Spleen (tissue), 11 donors: ENCODE data around the gene FRMPD1. TPM values are rescaled to one million over a fixed set of nuclear protein-coding genes. Genes with fewer than 3 reads are reported as not detected.

Experiments used
- DNase-seq: peaks from one replicate; pipeline ENCODE4 v3.0.0-alpha.2; 2020
- H3K27ac ChIP-seq, 8 donors: fragments of 200-600 bp; sonication (generic) in 7 of 8; 1 replicate in 4 of 8; 2 replicates in 4 of 8; pipeline versions ENCODE4 v1.5.0 to v1.8.0; 2016 to 2021; ENCODE audit warnings: inconsistent platforms in 4 of 8, mild to moderate bottlenecking in 4 of 8, moderate library complexity in 1 of 8
- H3K27me3 ChIP-seq, 7 donors: fragments of 200-600 bp; sonication (generic) in 6 of 7; replicated peaks in 1 of 7; 1 replicate in 4 of 7; 2 replicates in 3 of 7; pipeline versions ENCODE4 v1.5.0 to v1.8.0; 2016 to 2021; ENCODE audit warnings: inconsistent platforms in 3 of 7, mild to moderate bottlenecking in 1 of 7
- H3K36me3 ChIP-seq, 6 donors: fragments of 200-600 bp; sonication (generic) in 5 of 6; 1 replicate in 4 of 6; 2 replicates in 2 of 6; pipeline versions ENCODE4 v1.5.0 to v1.8.0; 2016 to 2021; ENCODE audit warnings: inconsistent platforms in 2 of 6
- H3K4me1 ChIP-seq, 6 donors: fragments of 200-600 bp; sonication (generic) in 5 of 6; 1 replicate in 3 of 6; 2 replicates in 3 of 6; pipeline versions ENCODE4 v1.5.0 to v1.8.0; 2016 to 2021; ENCODE audit warnings: inconsistent platforms in 3 of 6
- H3K4me3 ChIP-seq, 8 donors: fragments of 200-600 bp; sonication (generic) in 7 of 8; 1 replicate in 4 of 8; 2 replicates in 4 of 8; pipeline versions ENCODE4 v1.5.0 to v1.8.0; 2016 to 2021; ENCODE audit warnings: inconsistent platforms in 4 of 8, mild to moderate bottlenecking in 4 of 8, moderate library complexity in 2 of 8
- H3K9me3 ChIP-seq, 8 donors: fragments of 200-600 bp; sonication (generic) in 7 of 8; 1 replicate in 4 of 8; 2 replicates in 4 of 8; pipeline versions ENCODE4 v1.5.0 to v1.8.0; 2016 to 2021; ENCODE audit warnings: inconsistent platforms in 4 of 8
- CTCF ChIP-seq, 11 experiments: fragments of 200-600 bp in 7 of 11; fragments of 450-650 bp in 4 of 11; sonication (generic) in 4 of 11; IDR thresholded peaks in 8 of 11; conservative IDR thresholded peaks in 3 of 11; 1 replicate in 7 of 11; 2 replicates in 4 of 11; pipeline versions ENCODE4 v1.4.0 to v1.8.0; 2016 to 2021; ENCODE audit warnings: antibody characterized with exemption in 11 of 11, inconsistent platforms in 4 of 11, mild to moderate bottlenecking in 1 of 11
- POLR2A ChIP-seq, 3 donors: fragments of 450-650 bp; IDR thresholded peaks; one replicate each; pipeline ENCODE4 v1.5.1; 2017; ENCODE audit warnings: antibody characterized with exemption in 3 of 3, mild to moderate bottlenecking in 1 of 3
- POLR2AphosphoS5 ChIP-seq, 3 donors: sonication (generic); formaldehyde crosslinking; IDR thresholded peaks; one replicate each; pipeline ENCODE4 v1.5.1; 2017; ENCODE audit warnings: antibody characterized with exemption in 3 of 3
- WGBS, 5 donors: extraction: QIAGEN DNeasy Blood & Tissue Kit in 3 of 5; methylation state at CpG; one replicate each; pipeline versions ENCODE4 v1.1.5 to v1.1.7; 2013 to 2018; 5-methylcytosine and 5-hydroxymethylcytosine counted together
- intact Hi-C: fragments of 100-400 bp; cut with DNase I; formaldehyde crosslinking; loops from one replicate; pipeline ENCODE4 v1.15.0; 2023; ENCODE audit warnings: low total_unique reads
- polyA plus RNA-seq, 3 donors: library from polyadenylated mRNA; stranded (reverse); fragments of 200-250 nt; gene quantifications; one replicate each; pipeline ENCODE4 v1.2.1, GENCODE V29; 2013
- total RNA-seq, 7 donors: library from RNA; depleted of rRNA in 3 of 7; stranded (reverse); fragments of >200 nt in 3 of 7; fragmentation: NEBNext Ultra II Directional in 4 of 7; extraction: Animal tissue kit (Norgen Biotek cat#: 25700) in 4 of 7; gene quantifications; one replicate each; pipeline versions ENCODE4 v1.1.0 to v1.2.1, GENCODE V29; 2016 to 2021
- donor health status: healthy with polysubstance abuse.
- donor health status: DM: no; HTN: no; CAD: no; lungs with moderate emphysema.
- donor health status: DM: no; HTN: no; CAD: no.
- donor health status: Bipolar disorder and iron deficiency.
- donor health status: healthy.
- donor health status: DM: no; HTN: no; CAD: no.
- donor health status: DM: yes; HTN: yes; CAD: no.

Gene FRMPD1
- total and polyA plus RNA-seq, 10 donors = 0.09 to 0.47 (median 0.20) TPM; not detected in 3

DNA sequence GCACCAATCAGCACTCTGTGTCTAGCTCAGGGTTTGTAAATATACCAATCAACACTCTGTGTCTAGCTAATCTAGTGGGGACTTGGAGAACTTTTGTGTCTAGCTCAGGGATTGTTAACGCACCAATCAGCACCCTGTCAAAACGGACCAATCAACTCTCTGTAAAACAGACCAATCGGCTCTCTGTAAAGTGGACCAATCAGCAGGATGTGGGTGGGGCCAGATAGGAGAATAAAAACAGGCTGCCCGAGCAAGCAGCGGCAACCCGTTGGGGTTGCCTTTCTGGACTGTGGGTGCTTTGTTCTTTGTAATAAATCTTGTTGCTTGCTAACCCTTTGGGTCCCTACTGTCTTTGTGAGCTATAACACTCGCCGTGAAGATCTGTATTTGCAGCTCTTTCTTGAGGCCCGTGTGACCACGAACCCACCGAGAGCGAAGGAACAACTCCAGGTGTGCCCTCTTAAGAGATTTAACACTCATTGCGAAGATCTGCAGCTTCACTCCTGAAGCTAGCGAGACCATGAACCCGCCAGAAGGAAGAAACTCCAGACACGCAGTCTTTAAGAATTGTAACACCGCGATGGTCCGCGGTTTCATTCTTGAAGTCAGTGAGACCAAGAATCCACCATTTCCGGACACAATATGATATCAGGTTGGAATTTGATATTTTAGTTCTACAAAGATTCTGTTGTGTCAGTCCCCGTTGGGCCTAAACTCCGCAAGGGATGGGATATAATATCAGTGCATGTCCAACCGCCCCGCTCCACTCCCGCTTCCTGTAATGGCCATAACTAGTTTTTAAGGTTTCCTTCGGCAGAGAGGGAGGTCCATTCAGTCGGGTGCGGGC lies 102.1 kb downstream of the FRMPD1 start:
- intact Hi-C loops = no loop called here
- peaks cover 0 to 9% (median 0%) of the 10 kb centered on the region in 6 donors for H3K36me3 ChIP-seq
- peak overlapping the region in 7 of 8 donors; percentile 87 to 93 (median 90) for H3K27ac ChIP-seq
- TF ChIP-seq POLR2A (IDR thresholded peaks at IDR 0.05) = no peak
- no peak for TF ChIP-seq CTCF (IDR thresholded peaks at IDR 0.05 in 8 of 11, conservative IDR thresholded peaks at IDR 0.05 in 3 of 11)
- TF ChIP-seq POLR2AphosphoS5 (IDR thresholded peaks at IDR 0.05) = no peak
- peak overlapping the region; percentile 62 to 92 (median 73) for H3K4me3 ChIP-seq
- no peaks in the 10 kb centered on the region for H3K9me3 ChIP-seq
- no peaks in the 10 kb centered on the region for H3K27me3 ChIP-seq
- 90 to 93% (median 92%) methylated on average over 29 of the region's 29 CpGs for WGBS, 5 donors
- no peak for DNase-seq
- peaks cover 13 to 32% (median 20%) of the 10 kb centered on the region in 6 donors for H3K4me1 ChIP-seq

DNA sequence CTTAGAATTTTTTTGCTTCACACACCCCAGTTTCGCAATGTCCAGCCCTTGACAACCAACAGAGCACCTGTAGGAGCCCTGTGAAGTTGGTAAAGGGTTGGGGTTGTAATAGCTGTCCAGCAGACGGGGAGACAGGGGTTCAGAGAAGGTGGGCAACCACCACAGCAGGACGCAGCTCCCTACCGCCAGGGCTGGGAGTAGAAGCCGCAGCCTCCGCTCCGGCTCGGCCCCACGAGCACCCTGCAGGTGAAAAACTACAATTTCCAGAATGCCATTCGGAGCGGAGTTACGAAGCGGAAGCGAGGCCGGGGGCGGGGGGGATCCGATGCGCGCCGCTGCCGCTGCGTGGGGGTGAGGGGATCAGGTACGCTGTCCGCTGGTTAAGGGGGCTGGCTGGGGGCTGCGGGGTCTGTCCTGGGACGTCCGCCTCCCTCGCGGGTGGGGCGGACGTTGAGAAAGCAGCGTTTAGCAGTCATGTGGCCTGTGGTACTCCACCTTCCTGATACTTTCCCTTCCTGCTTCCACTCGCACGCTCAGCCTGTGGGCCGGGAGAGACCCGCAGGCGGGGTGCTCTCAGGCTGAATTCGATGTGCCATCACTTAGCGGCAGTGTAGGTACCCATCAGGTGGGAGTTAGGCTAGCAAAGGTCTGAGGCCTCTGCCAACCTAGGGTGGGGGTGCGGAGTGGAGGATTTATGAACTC lies 102.9 kb downstream of the FRMPD1 start, which contains the start of gene TRMT10B:
Gene TRMT10B, plus strand, starts transcription at position 317 of the 702 bp plus-strand sequence. CDS start 8,127 bp downstream, outside the sequence.
- no peaks in the 10 kb centered on the region for H3K27me3 ChIP-seq
- peak; percentile 48 to 74 (median 74) for TF ChIP-seq POLR2AphosphoS5 (IDR thresholded peaks at IDR 0.05)
- TF ChIP-seq POLR2A (IDR thresholded peaks at IDR 0.05) = no peak
- TF ChIP-seq CTCF (IDR thresholded peaks at IDR 0.05 in 8 of 11, conservative IDR thresholded peaks at IDR 0.05 in 3 of 11) = peak in 3 of 11 experiments; percentile 13 to 25 (median 21)
- H3K36me3 ChIP-seq = peaks cover 0 to 13% (median 0%) of the 10 kb centered on the region in 6 donors
- peak; percentile 91 for DNase-seq
- H3K4me1 ChIP-seq = peaks cover 13 to 32% (median 20%) of the 10 kb centered on the region in 6 donors
- no peaks in the 10 kb centered on the region for H3K9me3 ChIP-seq
- H3K4me3 ChIP-seq = peak within 1 kb of the TSS; percentile 62 to 92 (median 73)
- 3 to 9% (median 3%) methylated on average over 12 to 40 of the region's 40 CpGs for WGBS, 5 donors
- intact Hi-C loops = no loop called here
- H3K27ac ChIP-seq = peak within 1 kb of the TSS; percentile 87 to 93 (median 89)

GRCh38 chr9:37758747-37759146 lies 108.0 kb downstream of the FRMPD1 start:
- intact Hi-C loops = no loop called here
- no peak for DNase-seq
- Histone ChIP-seq H3K27ac (no peak overlapping the region), H3K36me3 (peaks cover 0 to 33% (median 2%) of the 10 kb centered on the region in 6 donors), H3K4me3 (no peak overlapping the region), H3K27me3 (no peaks in the 10 kb centered on the region), H3K9me3 (no peaks in the 10 kb centered on the region), H3K4me1 (peaks cover 8 to 24% (median 15%) of the 10 kb centered on the region in 6 donors)
- TF ChIP-seq POLR2A (IDR thresholded peaks at IDR 0.05) (no peak), POLR2AphosphoS5 (IDR thresholded peaks at IDR 0.05) (no peak), CTCF (IDR thresholded peaks at IDR 0.05 in 8 of 11, conservative IDR thresholded peaks at IDR 0.05 in 3 of 11) (no peak)
- 87 to 97% (median 93%) methylated on average over 3 of the region's 3 CpGs for WGBS, 5 donors
